Pancreas (tissue), 10 donors: ENCODE measurements around the gene PHACTR4. TPM values are rescaled to one million over a fixed set of nuclear protein-coding genes. Genes with fewer than 3 reads are reported as not detected.
"Not testable (repeated sequence)": the region's sequence is repeated elsewhere in the genome, so short reads cannot be mapped to it uniquely, and the experiment has no call there.

ENCODE experiments used
- ATAC-seq, 4 donors: fragments of 200-7000 bp; cut with Tn5 transposase; one replicate each; pipeline versions ENCODE4 v1.8.0 to v1.9.1; 2020; ENCODE audit warnings: mild to moderate bottlenecking in 4 of 4, moderate library complexity in 4 of 4
- DNase-seq, 6 donors: peaks; one replicate each; pipeline ENCODE4 v3.0.0-alpha.2; 2020
- FAIRE-seq: peaks from 2 replicates; lab custom pipeline; 2012; peaks lifted over from hg19 to GRCh38; lab: Jason Lieb, UNC
- H3K27ac ChIP-seq, 4 donors: fragments of 200-600 bp; sonication (generic); 1 replicate in 3 of 4; 2 replicates in 1 of 4; pipeline versions ENCODE4 v1.5.0 to v1.8.0; 2020
- H3K27me3 ChIP-seq, 4 donors: fragments of 200-600 bp; one replicate each; pipeline ENCODE4 v1.8.0; 2021
- H3K36me3 ChIP-seq, 3 donors: fragments of 200-600 bp; sonication (generic) in 1 of 3; one replicate each; pipeline versions ENCODE4 v1.5.0 to v1.8.0; 2020 to 2021
- H3K4me1 ChIP-seq, 3 donors: fragments of 200-600 bp; one replicate each; pipeline ENCODE4 v1.8.0; 2021
- H3K4me3 ChIP-seq, 4 donors: fragments of 200-600 bp; sonication (generic) in 2 of 4; one replicate each; pipeline versions ENCODE4 v1.5.0 to v1.8.0; 2020 to 2021
- H3K9me3 ChIP-seq, 4 donors: fragments of 200-600 bp; one replicate each; pipeline ENCODE4 v1.8.0; 2021
- CTCF ChIP-seq, 4 donors: fragments of 200-600 bp; sonication (generic) in 3 of 4; IDR thresholded peaks; one replicate each; pipeline versions ENCODE4 v1.5.0 to v1.8.0; 2021; ENCODE audit warnings: antibody characterized with exemption in 4 of 4
- WGBS, 2 donors: extraction: QIAGEN DNeasy Blood & Tissue Kit; methylation state at CpG; one replicate each; pipeline ENCODE4 v1.1.7; 2013; 5-methylcytosine and 5-hydroxymethylcytosine counted together
- intact Hi-C, 3 donors: fragments of 100-400 bp; cut with DNase I; formaldehyde crosslinking; loops; one replicate each; pipeline versions ENCODE4 v1.11.1 to v1.14.2; 2022
- polyA plus RNA-seq, 2 donors: library from polyadenylated mRNA; stranded (reverse); fragments of 200-250 nt; gene quantifications; one replicate each; pipeline ENCODE4 v1.2.3, GENCODE V29; 2013
- total RNA-seq, 6 donors: library from RNA; stranded (reverse); fragmentation: NEBNext Ultra II Directional in 4 of 6; extraction: Animal tissue kit (Norgen Biotek cat#: 25700) in 4 of 6; gene quantifications; one replicate each; pipeline versions ENCODE4 v1.2.1 to v1.2.4, GENCODE V29; 2021 to 2023
- donor health status: healthy with polysubstance abuse.
- donor health status: DM: no; HTN: no; CAD: no; lungs with moderate emphysema.
- donor health status: DM: no; HTN: no; CAD: no.
- donor health status: control.
- donor health status: control.
- donor health status: Bipolar disorder and iron deficiency.
- donor health status: DM: yes; HTN: yes; CAD: no.
- donor health status: DM: no; HTN: no; CAD: no.
- donor health status: DM: no; HTN: no; CAD: no.
- donor health status: DM: yes; HTN: yes; CAD: no.

The PHACTR4 gene
- total and polyA plus RNA-seq, 8 donors = 12.5 to 25.8 (median 14.1) TPM

- no peak for FAIRE-seq
- TF ChIP-seq CTCF (IDR thresholded peaks at IDR 0.05) = no peak
- no peaks in the 10 kb centered on the region for H3K36me3 ChIP-seq
- no peak overlapping the region for H3K4me3 ChIP-seq
- peak overlapping the region in 2 of 4 donors; percentile 46 to 51 for H3K27ac ChIP-seq
- intact Hi-C loops = no loop called here
- no peaks in the 10 kb centered on the region for H3K4me1 ChIP-seq
- H3K9me3 ChIP-seq = no peaks in the 10 kb centered on the region
- 14 to 20% methylated on average over 3 of the region's 3 CpGs for WGBS, 2 donors
- no peak for DNase-seq
- peak in 3 of 4 donors; percentile 53 to 78 (median 69) for ATAC-seq
- no peaks in the 10 kb centered on the region for H3K27me3 ChIP-seq
Measured at GRCh38 chr1:28354121-28354520, 15.4 kb upstream of the PHACTR4 start.

DNA sequence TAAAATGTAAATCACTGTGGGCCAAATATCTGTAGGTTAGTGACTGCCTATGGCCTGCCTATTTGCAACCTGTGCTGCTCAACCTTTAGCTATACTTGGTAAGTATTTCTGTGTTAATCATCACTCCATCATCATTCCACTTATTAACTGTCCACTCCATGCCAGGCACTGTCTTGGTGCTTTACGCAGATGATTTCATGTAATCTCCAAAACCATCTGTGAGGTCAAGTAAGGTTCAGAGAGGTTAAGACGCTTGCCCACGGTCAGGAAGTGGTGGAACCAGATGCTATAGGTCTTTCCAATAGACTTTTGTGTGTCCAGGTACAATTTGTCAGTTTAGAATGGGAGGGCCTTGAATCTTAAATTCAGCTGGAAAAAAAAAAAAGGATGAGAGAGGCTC lies 10.8 kb upstream of the PHACTR4 start:
- TF ChIP-seq CTCF (IDR thresholded peaks at IDR 0.05) = no peak
- Histone ChIP-seq H3K36me3 (no peaks in the 10 kb centered on the region), H3K27ac (no peak overlapping the region), H3K4me3 (no peak overlapping the region), H3K9me3 (no peaks in the 10 kb centered on the region), H3K27me3 (no peaks in the 10 kb centered on the region), H3K4me1 (no peaks in the 10 kb centered on the region)
- FAIRE-seq (no peak), DNase-seq (peak in 1 of 6 donors; percentile 4), ATAC-seq (no peak)
- intact Hi-C loops = no loop called here
- WGBS, 2 donors = 69 to 84% methylated on average over 3 of the region's 3 CpGs

GRCh38 chr1:28359592-28360239 lies 9.8 kb upstream of the PHACTR4 start:
- intact Hi-C loops = no loop called here
- TF ChIP-seq CTCF (IDR thresholded peaks at IDR 0.05) = peak; percentile 40 to 64 (median 58)
- Histone ChIP-seq H3K4me3 (no peak overlapping the region), H3K36me3 (no peaks in the 10 kb centered on the region), H3K4me1 (peaks cover 0 to 3% (median 2%) of the 10 kb centered on the region in 3 donors), H3K9me3 (no peaks in the 10 kb centered on the region), H3K27me3 (no peaks in the 10 kb centered on the region), H3K27ac (no peak overlapping the region)
- 31 to 36% methylated on average over 7 of the region's 7 CpGs for WGBS, 2 donors
- ATAC-seq (peak; percentile 58 to 91 (median 84)), FAIRE-seq (peak; percentile 49), DNase-seq (peak; percentile 43 to 83 (median 61))

GRCh38 chr1:28364888-28365287 lies 4.7 kb upstream of the PHACTR4 start:
- Histone ChIP-seq H3K36me3 (no peaks in the 10 kb centered on the region), H3K4me3 (no peak overlapping the region), H3K4me1 (peaks cover 4 to 16% (median 15%) of the 10 kb centered on the region in 3 donors), H3K27ac (peak overlapping the region in 1 of 4 donors; percentile 77), H3K9me3 (no peaks in the 10 kb centered on the region), H3K27me3 (no peaks in the 10 kb centered on the region)
- DNase-seq (no peak), FAIRE-seq (no peak), ATAC-seq (peak in 1 of 4 donors; percentile 4)
- 22% methylated on average over 4 of the region's 4 CpGs for WGBS, 2 donors
- no peak for TF ChIP-seq CTCF (IDR thresholded peaks at IDR 0.05)
- intact Hi-C loops = no loop called here

GRCh38 chr1:28365864-28366263 lies 3.7 kb upstream of the PHACTR4 start:
- ATAC-seq = peak; percentile 35 to 63 (median 54)
- no peaks in the 10 kb centered on the region for H3K36me3 ChIP-seq
- FAIRE-seq = peak; percentile 29
- H3K4me3 ChIP-seq = no peak overlapping the region
- H3K9me3 ChIP-seq = no peaks in the 10 kb centered on the region
- H3K27me3 ChIP-seq = no peaks in the 10 kb centered on the region
- TF ChIP-seq CTCF (IDR thresholded peaks at IDR 0.05) = no peak
- DNase-seq = peak in 4 of 6 donors; percentile 14 to 63 (median 54)
- WGBS, 2 donors = 34 to 46% methylated on average over 6 to 7 of the region's 7 CpGs
- peaks cover 8 to 16% (median 15%) of the 10 kb centered on the region in 3 donors for H3K4me1 ChIP-seq
- H3K27ac ChIP-seq = peak overlapping the region; percentile 22 to 77 (median 50)
- intact Hi-C loops = no loop called here

- DNase-seq = peak in 1 of 6 donors; percentile 5
- 91 to 93% methylated on average over 15 of the region's 15 CpGs for WGBS, 2 donors
- ATAC-seq, H3K27me3 ChIP-seq, H3K4me3 ChIP-seq, intact Hi-C loops, H3K36me3 ChIP-seq, H3K9me3 ChIP-seq, FAIRE-seq: not testable (repeated sequence)
- H3K4me1 ChIP-seq = peaks cover 16 to 20% (median 19%) of the 10 kb centered on the region in 3 donors
- H3K27ac ChIP-seq = peak overlapping the region in 1 of 4 donors; percentile 97
Measured at GRCh38 chr1:28368608-28369007, 932 bp upstream of the PHACTR4 start.
